GM18508 (cell line): ENCODE results near the gene RBM20.

Experiments used
- ATAC-seq: cut with Tn5 transposase; IDR thresholded peaks from one replicate; pipeline ENCODE4 v1.9.1; 2021; ENCODE audit warnings: moderate number of reproducible peaks; ENCODE audit not compliant: insufficient read depth, unreplicated experiment

Gene RBM20

DNA sequence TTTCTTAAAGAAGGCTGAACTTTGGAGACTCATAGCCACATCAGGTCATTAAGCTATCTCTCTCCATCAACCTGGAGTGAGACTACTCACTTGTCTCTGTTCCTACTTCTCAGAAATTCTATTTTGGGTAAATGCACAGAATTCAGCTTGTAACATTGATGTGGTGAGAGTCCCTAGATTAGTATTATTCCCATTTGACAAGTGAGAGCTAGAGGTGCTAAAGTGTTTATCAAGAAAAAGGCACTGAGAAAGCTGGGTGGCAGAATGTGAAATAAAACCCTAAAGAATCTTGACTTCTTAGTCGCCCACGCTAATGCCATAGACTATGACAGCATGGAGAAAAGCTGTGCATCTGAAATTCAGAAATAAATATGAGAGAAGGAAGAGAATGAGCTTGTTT, 154.2 kb downstream of the RBM20 start:
- no peak for ATAC-seq

DNA sequence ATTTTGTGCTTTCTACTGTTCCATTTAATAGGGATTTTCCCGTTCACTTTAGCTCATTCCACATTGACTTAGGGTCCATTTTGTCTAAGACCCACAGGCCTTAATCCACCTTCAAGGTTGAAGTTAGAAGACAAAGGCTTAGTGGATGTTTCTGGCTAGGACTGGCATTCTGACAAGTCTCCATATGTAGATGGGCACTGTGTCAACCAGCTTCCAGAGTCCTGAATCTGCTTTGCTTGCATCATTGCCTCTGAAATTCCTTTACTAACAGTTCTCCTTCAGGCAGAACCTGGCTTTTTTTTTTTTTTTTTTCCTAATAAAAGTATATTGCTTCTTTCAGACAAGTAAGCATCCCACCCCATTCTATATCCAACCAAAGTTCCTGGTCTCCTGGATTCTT, 158.0 kb downstream of the RBM20 start:
- ATAC-seq, result no peak

DNA sequence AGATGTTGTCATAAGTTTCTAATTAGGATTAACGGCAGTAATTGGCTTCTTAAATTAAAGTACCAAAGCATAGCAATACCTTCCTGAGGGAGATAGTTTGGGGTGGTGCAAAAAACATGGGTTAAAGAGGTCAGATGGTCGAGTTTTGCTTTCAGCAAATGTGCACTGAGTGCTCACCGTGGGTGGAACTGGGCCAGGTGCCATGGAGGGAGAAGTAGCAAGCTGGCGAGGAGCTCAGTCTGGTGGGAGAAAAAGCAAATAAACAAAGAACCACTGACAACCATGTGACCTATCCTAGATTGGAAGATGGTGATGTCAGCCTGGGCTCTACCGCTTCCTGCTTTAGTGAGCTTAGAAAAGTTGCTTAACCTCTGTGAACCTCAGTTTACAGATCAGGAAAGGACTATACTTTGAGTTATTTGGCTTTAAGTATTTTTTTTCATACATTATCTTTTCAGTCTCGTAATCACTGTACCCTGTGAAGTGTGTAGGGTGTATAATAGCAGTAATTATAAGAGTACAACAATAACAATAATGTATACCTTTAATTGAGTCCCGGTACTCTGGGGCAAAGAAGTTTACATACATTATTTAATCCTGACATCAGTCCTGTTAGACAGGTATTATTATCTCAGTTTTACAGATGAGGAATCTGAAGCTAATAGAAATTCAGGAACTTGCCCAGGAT, 158.6 kb downstream of the RBM20 start:
- ATAC-seq, result peak; percentile 40

DNA sequence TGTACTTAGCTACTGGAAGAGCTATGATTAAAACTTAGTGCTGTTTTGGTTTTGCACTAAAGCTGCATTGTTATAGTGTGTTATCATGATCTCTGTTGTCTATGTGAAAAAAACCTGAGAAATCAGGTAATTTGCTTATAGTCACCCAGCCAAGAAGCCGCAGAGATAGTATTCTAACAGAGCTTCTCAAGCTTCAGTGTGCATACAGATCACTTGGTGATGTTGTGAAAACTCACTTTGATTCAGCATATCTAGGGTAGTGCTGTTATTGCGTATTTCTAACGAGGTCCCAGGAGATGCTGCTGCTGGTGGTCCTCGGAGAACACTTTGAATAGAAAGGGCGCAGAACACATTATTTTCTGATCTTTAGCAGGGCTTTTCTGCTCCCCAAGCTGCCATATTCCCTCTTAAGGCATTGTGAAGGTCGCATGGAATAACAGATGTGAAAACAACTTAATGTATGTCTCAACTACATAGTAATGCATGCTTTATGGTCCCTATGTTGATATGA, 159.2 kb downstream of the RBM20 start:
- peak; percentile 35 for ATAC-seq

GRCh38 chr10:110803830-110804338, 159.7 kb downstream of the RBM20 start:
- ATAC-seq, result no peak

- ATAC-seq, result no peak
Observed at GRCh38 chr10:110804376-110804775, 160.2 kb downstream of the RBM20 start.

DNA sequence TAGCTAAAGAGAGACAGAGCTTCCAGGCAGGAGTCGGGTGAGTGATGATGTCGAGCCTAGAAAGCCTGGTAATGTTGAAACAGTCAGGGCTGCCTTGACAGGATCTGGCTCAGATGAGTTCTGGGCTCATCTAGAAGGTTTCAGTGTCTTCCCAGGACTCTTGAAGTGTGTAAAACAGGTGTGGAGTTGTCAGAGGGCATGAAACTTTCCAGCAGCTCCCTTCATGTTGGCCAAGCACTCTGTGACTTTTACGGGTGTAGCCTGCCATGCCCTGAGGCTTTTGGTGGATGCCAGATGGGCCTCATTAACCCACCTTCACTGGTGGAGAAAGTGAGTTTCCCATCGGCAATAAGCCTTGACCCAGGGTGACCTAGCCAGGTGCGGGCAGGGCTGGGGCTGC, 161.2 kb downstream of the RBM20 start:
- no peak for ATAC-seq

GRCh38 chr10:110806335-110806734, 162.2 kb downstream of the RBM20 start:
- ATAC-seq, result no peak

GRCh38 chr10:110808123-110808522, 164.0 kb downstream of the RBM20 start:
- ATAC-seq, result no peak

DNA sequence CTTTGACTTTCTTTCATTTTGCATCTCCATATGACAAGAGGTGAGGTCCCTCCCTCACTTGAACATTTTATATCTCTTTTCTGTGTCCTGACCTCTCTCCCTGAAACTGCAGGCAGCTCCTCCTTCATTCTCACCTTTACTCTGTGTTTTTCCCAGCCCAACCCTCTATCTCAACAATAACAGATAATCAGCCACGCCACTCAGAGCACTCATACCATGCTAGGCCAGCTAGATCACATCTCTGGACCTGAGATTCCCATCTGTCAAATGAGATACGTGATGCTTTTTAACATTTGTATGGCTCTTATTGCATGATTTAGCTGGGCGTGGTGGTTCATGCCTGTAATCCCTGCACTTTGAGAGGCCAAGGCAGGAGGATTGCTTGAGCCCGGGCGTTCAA, 164.5 kb downstream of the RBM20 start:
- ATAC-seq, result no peak

- no peak for ATAC-seq
Observed at GRCh38 chr10:110810625-110811024, 166.5 kb downstream of the RBM20 start.

DNA sequence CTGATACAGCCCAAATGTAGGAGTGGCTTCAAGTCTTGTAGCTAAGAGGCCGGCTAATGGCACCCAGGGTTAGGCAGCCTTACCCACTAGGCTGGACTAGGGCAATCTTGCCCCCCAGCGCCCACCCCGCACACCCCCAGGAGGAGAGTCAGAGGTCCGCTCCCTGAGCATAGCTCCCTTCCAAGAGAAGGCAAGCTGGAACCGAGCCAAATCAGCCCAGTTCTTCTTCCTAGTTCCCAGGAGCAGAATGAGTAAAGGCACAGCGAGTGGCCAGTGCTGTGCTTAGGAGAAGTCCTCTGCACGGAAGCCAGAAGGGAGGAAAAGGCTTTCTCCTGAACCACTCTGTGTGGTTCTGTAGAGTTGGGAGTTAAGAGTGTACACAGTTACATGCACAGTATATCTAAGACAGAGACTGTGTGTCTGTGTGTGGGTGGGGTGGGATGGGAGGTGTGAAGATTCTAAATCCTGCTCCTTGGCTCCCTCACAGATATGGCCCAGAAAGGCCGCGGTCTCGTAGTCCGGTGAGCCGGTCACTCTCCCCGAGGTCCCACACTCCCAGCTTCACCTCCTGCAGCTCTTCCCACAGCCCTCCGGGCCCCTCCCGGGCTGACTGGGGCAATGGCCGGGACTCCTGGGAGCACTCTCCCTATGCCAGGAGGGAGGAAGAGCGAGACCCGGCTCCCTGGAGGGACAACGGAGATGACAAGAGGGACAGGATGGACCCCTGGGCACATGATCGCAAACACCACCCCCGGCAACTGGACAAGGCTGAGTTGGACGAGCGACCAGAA, 167.8 kb downstream of the RBM20 start:
- no peak for ATAC-seq

- no peak for ATAC-seq
Observed at GRCh38 chr10:110812583-110812982, 168.4 kb downstream of the RBM20 start.

- no peak for ATAC-seq
Observed at GRCh38 chr10:110813743-110814472, 169.8 kb downstream of the RBM20 start.

DNA sequence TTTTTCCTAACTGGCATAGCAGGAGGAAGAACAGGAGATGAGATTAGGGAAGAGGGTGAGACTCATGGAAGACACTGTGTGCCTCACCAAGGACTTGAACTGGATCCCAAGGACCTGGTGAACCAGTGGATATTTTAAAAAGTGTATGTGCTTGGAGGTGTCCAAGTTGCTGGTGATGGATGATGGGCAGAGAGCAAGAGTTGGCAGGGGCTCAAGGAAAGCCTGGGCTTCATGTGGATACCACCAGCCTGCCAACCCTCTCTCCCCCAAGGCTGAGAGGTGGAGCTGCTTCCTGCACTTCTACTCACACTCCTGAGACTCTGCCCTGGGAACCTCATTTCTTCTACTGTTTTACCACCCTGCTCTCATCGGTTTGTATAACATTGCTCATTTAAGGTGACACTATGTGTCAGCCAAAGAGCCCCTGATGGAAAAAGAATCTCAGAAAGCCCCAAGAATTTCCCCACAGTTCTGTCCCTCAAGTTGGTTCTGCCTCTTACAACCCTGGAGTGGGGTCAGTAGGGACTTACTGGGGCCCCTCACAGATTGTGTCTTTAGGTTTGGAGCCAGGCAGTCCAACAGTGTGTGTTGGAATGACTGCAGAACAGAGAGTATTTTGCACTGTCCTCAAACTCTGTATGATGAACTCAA, 171.3 kb downstream of the RBM20 start:
- ATAC-seq, result peak; percentile 49

GRCh38 chr10:110817614-110818013, 173.5 kb downstream of the RBM20 start:
- no peak for ATAC-seq

DNA sequence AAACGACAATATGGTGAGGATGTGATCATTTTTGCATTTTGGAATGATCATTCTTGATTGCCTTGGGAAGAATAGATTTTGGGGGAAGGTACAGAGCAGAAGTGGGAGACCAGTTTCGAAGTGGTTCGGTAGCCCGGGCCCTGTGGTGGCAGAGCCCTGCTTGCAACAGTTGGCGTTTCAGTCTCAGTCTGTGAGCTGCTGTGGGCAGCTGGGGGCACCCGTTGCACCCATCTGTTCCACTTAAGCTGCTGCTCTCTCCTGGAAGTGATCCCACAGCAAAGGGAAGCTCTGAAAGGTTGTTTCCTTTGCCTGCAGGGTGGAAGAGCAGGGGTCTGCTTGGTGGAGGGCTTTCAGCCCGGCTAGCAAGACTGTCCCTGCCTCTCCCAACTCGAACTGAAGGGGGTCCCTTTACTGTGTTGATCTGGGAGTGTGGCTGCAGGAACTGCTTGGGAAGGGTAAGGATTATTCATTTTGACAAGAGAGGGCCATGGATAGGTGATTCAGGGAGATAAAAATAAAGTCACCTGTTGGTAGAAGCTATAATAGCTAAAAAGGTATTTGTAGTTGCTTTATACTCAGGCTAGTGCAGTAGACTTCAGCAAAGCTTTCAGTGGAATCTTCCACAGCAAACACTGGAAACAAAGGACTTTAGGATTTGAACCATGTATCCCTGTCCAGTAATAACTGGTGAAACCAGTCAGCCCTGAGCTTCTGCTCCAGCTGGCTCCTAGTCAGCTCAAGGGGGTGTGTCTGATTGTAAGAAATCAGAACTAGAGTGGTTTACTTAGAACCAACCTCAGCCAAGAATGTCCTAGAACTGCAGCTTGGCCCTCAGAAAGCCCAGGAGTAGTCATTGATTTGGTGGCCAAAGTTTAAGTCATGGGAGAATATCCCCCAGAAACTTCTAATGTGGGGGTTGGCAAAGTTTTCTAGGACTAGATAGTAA, 174.4 kb downstream of the RBM20 start:
- ATAC-seq, result no peak

- no peak for ATAC-seq
Observed at GRCh38 chr10:110820321-110820814, 176.2 kb downstream of the RBM20 start.

GRCh38 chr10:110821508-110821907, 177.4 kb downstream of the RBM20 start:
- ATAC-seq, result no peak
